Endothelial cell of umbilical vein (primary cell): Measurements from ENCODE around the gene POFUT2.

Source experiments
- FOS ChIP-seq: IDR thresholded peaks from 2 replicates; pipeline ENCODE4 v1.6.1; 2011; ENCODE audit warnings: mild to moderate bottlenecking, low read length, moderate library complexity, borderline replicate concordance; ENCODE audit not compliant: insufficient read depth
- MYC ChIP-seq: IDR thresholded peaks from one replicate; pipeline ENCODE4 v1.6.1; 2011; ENCODE audit warnings: mild to moderate bottlenecking, low read depth, low read length
- POLR2A ChIP-seq: IDR thresholded peaks from 2 replicates; pipeline ENCODE4 v1.6.1; 2012; ENCODE audit warnings: low read depth, mild to moderate bottlenecking, control low read depth, low read length
- TF ChIP-seq, protein P1 (sequence below), 2 donors: IDR thresholded peaks; 1 replicate in 1 of 2; 2 replicates in 1 of 2; pipeline ENCODE4 v1.5.1; 2011; ENCODE audit warnings: low read length in 2 of 2, mild to moderate bottlenecking in 2 of 2, moderate library complexity in 2 of 2, control low read depth in 1 of 2, inconsistent platforms in 1 of 2, low read depth in 1 of 2; ENCODE audit not compliant: insufficient read depth in 1 of 2; ENCODE audit errors: extremely low read depth in 1 of 2

GRCh38 chr21:45280969-45281368 is 6.7 kb downstream of the POFUT2 start:
- TF ChIP-seq, protein P1, sequence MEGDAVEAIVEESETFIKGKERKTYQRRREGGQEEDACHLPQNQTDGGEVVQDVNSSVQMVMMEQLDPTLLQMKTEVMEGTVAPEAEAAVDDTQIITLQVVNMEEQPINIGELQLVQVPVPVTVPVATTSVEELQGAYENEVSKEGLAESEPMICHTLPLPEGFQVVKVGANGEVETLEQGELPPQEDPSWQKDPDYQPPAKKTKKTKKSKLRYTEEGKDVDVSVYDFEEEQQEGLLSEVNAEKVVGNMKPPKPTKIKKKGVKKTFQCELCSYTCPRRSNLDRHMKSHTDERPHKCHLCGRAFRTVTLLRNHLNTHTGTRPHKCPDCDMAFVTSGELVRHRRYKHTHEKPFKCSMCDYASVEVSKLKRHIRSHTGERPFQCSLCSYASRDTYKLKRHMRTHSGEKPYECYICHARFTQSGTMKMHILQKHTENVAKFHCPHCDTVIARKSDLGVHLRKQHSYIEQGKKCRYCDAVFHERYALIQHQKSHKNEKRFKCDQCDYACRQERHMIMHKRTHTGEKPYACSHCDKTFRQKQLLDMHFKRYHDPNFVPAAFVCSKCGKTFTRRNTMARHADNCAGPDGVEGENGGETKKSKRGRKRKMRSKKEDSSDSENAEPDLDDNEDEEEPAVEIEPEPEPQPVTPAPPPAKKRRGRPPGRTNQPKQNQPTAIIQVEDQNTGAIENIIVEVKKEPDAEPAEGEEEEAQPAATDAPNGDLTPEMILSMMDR (IDR thresholded peaks at IDR 0.05; ENCODE audit: extremely low read depth in 1 of 2, insufficient read depth in 1 of 2, low read depth in 1 of 2, low read length in 2 of 2), result no peak
- no peak for TF ChIP-seq MYC
- TF ChIP-seq FOS, result no peak
- no peak for TF ChIP-seq POLR2A
